Left cardiac atrium (tissue), 4 donors: ENCODE results near the gene SPATS2. TPM values are rescaled to one million over a fixed set of nuclear protein-coding genes. Genes with fewer than 3 reads are reported as not detected.
A peak's percentile ranks its signal among the peaks of the same experiment; 100 is the strongest.

ENCODE experiments used
- ATAC-seq, 2 donors: fragments of 200-7000 bp; cut with Tn5 transposase; one replicate each; pipeline ENCODE4 v1.9.1; 2020; ENCODE audit warnings: mild to moderate bottlenecking in 2 of 2, moderate library complexity in 2 of 2
- DNase-seq: peaks from one replicate; pipeline ENCODE4 v3.0.0-alpha.2; 2020
- intact Hi-C, 2 donors: fragments of 100-400 bp; cut with DNase I; formaldehyde crosslinking; loops; one replicate each; pipeline versions ENCODE4 v1.14.1 to v1.15.1; 2022 to 2023
- total RNA-seq, 2 donors: library from RNA; stranded (reverse); fragmentation: NEBNext Ultra II Directional; extraction: Animal tissue kit (Norgen Biotek cat#: 25700); gene quantifications; one replicate each; pipeline ENCODE4 v1.2.1, GENCODE V29; 2021
- donor health status: DM: no; HTN: yes; CAD: no.
- donor health status: DM: no; HTN: yes; CAD: no; lungs with severe emphysema.
- donor health status: DM: yes; HTN: yes; CAD: no.
- donor health status: Dilated cardiomyopathy.

SPATS2 gene
- total RNA-seq, 2 donors from 2014 or later: 7.6 to 10.5 TPM

DNA sequence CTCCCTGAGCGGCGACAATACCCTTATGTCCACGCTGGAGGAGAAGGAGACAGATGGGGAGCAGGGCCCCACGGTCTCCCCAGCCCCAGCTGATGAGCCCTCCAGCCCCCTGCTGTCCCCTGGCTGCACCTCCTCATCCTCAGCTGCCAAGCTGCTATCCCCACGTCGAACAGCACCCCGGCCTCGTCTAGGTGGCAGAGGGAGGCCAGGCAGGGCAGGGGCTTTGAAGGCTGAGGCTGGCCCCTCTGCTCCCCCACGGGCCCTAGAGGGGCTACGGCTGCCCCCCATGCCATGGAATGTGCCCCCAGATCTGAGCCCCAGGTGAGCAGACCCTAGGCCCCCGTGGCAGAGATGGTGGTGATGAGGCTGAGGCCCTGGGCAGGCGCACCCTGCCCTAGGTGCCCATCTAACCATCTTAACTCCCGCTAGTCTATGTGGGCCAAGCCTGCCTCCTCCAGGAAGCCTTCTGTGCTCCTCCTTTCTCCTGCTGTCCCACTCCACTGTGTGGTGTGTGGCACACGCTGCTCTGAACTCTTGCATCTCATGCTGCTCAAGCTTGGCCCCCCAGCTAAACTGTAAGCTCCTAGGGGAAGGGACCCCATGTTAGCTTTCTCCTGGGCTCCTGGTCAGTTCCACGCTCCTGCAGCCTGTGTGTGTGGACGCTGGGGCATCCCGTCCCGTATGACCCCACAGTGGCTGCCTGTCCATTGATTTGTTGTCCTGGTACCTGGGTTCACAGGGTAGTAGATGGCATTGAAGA, 188.5 kb downstream of the SPATS2 start:
- no peak for ATAC-seq
- DNase-seq: peak; percentile 5
- intact Hi-C loops: no loop called here

DNA sequence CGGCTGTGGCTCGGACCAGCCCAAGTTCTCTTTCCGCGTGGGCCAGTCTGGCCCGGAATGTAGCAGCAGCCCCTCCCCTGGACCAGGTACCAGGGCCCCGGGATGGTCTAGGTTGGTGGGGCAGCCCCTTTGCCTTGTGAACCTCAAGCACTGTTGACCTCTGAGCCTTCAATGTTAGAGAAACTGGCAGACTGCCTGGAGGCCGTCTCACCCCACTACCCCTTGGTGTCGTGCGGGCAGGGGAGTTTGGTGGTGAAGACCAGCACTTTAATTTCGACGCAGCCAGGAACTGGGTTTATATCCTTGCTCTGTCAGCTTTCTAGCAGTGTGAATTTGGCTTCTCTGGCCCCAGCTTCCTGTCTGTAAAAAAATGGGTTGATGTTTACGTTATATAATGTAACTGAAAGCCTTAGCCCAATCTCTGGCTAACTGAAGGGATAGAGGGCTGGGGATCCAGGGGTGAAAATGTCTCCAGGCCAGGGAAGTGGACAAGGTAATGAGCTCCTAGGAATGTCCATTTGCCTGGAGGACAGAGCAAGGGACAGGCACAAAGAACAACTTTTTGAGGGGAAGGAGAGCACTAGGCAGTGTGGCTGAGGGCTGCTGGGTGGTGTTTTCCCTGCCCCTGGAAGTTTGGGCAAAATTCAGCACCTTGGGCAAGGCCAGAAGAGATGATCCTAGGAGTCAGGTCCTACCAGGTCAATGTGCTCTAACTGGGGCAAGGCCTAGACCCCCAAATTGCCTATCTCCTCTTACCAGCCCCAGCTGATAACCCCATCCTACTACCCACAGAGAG, 189.3 kb downstream of the SPATS2 start:
- ATAC-seq (no peak), DNase-seq (peak; percentile 5)
- intact Hi-C loops: no loop called here

GRCh38 chr12:49557187-49557916, 190.1 kb downstream of the SPATS2 start:
- ATAC-seq (no peak), DNase-seq (peak; percentile 11)
- intact Hi-C loops: no loop called here

DNA sequence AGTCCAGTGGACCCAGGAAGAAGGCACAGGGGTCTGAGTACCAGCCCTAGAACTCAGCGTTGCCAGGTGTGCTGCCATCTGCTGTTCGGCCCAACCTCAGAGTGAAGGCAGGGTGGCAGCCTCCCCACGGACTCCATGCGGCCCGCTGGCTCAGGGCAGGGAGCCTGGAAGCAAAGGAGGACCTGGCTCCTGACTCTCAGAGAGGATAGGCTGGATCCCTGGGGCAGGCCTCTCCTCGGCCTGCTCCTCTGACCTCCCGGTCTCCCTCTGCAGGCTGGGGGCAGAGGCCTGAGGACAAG, 190.6 kb downstream of the SPATS2 start:
- intact Hi-C loops: no loop called here
- ATAC-seq: no peak
- no peak for DNase-seq

- DNase-seq (no peak), ATAC-seq (no peak)
- intact Hi-C loops: no loop called here
Observed at GRCh38 chr12:49558526-49558925, 191.3 kb downstream of the SPATS2 start.

GRCh38 chr12:49559011-49559675, 191.9 kb downstream of the SPATS2 start:
- DNase-seq: no peak

GRCh38 chr12:49560695-49561094, 193.4 kb downstream of the SPATS2 start:
- ATAC-seq (no peak), DNase-seq (no peak)
- intact Hi-C loops: no loop called here

More at GRCh38 chr12:49559011-49559675, 191.9 kb downstream of the SPATS2 start:
- ATAC-seq: no peak
- intact Hi-C loops: no loop called here

DNA sequence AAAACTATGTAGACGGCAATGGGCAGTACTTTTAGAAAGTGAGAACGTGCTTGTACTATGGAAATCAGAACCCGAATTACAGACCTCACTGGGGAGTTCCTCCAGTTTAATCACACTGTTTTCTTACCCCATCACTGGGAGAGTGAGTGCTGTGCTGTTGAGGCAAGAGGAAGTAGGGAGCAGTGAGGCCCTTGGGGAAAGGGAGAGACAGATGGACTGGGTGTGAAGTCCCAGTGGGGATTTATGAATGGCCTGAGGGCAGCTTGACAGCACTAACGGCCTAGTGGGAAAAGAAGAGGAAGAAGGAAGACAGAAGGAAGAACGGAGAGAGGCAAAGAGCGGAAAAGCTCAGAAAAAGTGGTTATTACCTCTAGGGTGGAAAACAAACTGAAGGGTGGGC, 195.0 kb downstream of the SPATS2 start:
- ATAC-seq: no peak
- no peak for DNase-seq
- intact Hi-C loops: no loop called here

DNA sequence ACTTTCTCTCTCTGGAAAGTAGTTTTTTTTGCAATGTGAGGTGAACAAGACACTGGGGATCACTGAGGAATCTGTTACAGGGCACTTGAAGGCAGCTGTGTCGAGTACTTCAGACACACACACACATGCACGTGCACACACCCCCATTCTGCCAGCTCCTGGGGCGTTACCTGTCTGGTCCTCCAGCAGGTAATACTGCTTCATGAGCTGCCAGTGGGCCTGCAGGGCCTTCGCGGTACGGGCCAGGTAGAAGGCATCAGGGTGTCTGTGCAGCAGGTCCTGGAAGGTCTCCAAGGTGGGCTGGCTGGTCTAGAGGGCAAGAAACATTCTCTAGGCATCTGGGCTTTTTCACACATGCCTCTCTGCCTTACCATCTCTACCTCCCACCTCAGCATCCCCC, 195.6 kb downstream of the SPATS2 start:
- ATAC-seq: no peak
- intact Hi-C loops: no loop called here
- DNase-seq: peak; percentile 17

DNA sequence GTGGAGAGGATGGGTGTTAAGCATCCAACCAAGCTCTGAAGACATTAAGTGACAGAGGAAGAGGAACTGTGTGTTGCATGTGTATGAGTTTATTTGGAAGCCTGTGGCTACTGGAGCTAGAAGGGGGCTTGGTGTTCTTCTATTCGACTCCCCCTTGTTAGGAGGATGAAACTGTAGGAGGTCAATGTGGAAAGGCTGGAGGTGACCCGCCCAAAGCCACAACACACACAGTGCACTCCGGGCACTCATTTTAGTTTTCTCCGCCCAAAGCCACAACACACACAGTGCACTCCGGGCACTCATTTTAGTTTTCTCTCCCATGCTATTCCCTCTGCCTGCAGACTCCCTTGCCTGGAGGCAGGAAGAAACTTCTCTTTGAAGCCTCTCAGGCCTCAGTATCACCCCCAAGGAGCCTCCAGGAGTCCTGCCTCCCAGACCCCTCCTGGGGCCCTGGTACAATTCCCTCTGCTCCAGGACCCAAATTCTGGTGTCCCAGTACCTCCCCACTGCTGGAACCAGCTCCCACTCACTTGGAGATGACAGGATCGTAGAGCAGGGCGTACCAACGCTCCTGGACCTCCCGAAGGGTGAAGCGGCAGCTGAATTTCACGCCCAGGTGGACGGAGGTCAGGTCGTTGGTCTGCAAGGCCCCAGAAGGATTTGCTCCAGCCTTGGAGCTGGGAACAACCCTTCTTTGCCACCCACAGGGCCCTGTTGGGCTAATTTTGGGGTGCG, 196.9 kb downstream of the SPATS2 start:
- DNase-seq: peak; percentile 4

DNA sequence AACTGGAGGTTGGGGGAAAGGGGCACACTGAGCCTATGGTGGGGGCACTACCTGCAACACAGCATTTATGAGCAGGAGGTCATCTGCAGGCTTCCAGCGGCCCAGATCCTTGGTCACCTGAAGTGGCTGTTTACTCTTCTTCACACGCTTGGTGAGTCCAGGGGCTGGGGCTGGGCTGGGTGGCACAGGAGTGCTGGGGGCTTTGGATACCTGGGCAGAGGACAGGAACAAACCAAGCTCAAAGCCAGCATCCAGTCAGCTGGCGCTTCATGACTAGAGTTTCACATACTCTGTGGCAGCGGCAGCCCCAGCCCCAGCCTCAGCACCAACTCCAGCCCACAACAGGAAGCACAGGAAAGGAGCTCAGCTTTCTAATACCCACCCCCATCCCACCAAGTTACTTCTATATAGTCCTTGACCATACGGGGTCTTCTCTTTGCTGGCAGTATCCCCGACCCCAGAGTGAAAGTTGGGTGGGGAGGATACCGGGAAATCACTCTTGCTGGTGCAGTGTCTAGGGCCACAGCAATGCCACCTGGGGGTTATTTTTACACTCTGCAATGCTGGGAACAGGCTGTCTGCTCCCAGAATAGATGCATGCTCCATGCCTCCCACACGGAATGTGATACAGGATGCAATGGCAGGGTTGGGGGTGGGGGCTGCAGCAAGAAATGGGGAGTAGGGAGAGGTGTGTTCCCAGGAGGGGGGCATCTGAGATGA, 197.6 kb downstream of the SPATS2 start:
- ATAC-seq: peak; percentile 14 to 56
- peak; percentile 34 for DNase-seq
- intact Hi-C loops: no loop called here

More for the DNA sequence above, 196.9 kb downstream of the SPATS2 start:
- no peak for ATAC-seq
- intact Hi-C loops: no loop called here

DNA sequence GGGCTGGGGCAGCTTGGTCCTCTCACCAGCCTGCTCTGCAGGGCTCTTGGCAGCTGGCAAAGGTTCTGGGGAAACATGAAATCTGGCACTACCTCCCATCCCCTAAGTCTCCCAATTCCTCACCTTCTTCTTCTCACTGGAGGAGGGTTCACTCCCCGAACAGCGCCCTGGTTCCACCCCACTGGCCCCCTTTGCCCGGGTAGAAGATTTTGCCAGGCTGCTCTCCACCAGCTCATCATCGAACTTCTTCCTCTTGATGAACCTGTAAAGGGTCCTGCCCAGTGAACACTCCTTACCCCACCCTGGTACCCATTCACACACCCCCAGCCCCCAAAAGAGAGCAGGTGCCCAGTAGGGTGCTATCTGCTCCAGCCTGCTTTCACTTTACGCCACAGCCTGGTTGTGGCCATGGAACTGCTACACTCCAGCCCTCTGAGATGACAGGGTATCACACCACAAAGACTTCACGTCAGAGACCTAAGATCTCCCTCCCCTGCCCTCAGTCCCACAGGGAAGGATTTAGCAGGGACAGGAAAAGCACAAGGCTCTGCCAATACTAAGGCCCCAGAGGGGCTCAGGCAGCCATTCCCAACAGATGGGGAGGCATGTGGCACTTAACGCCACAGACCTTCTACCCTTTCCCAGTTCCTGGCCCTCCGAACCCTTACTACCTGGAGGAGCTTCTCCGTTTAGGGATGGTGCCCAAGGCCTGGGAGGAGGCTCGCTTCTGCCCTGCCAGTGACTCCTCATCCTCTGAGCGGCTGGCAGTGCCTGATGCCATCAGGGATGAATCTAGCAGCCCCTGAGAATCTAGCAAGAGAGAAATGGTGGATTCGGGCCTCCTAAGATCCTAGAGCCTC, 198.4 kb downstream of the SPATS2 start:
- intact Hi-C loops: no loop called here
- DNase-seq (peak; percentile 18), ATAC-seq (no peak)

GRCh38 chr12:49566361-49566760, 199.1 kb downstream of the SPATS2 start:
- ATAC-seq (no peak), DNase-seq (peak; percentile 19)
- intact Hi-C loops: no loop called here

GRCh38 chr12:49567302-49567610, 200.0 kb downstream of the SPATS2 start:
- intact Hi-C loops: no loop called here
- DNase-seq (no peak), ATAC-seq (peak; percentile 3 to 7)

DNA sequence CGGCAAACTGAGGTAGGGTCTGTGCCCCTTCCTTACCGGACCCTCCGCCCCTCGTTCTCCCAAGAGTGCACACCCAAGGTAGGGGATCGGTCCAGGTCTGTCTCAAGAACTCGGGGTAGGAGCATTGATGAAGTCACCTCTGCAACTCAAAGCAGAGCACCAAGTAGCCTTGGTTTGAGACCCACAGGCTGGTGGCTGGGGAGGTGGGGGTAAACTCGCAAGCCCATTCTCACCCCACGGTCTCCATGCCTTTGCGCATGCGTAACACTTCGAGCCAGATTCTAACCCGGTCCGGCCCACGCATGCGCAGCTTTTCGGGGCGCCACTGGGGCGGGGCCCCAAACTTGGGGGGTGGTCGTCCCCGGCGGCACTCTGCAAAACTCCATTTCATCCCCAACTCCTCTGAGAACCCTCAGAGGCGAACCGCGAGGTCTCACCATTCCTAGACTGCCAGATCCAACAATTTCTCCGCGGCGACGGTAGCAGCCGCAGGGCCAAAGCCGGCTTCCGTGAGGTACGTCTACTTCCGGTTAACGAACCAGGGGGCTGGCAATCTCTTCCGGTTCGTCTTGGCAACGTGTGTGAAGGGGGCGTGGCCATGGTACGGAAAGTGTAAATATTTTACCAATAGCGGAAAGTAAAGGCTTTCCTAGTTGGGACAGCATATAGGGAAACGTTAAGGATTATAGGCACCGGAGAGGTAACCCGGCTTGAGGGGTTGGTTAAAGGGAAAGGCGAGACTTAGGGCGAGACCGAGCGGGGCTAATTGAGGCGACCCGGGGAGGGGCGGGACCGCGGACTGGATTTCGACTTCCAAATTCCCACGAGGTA, 200.6 kb downstream of the SPATS2 start, which contains the start of gene MCRS1:
Gene MCRS1, minus strand, starts transcription at position 532 of the 831 bp plus-strand sequence. CDS start 1,411 bp downstream, outside the sequence.
- ATAC-seq (peak; percentile 89 to 92), DNase-seq (peak; percentile 91)
- intact Hi-C loops: no loop called here

DNA sequence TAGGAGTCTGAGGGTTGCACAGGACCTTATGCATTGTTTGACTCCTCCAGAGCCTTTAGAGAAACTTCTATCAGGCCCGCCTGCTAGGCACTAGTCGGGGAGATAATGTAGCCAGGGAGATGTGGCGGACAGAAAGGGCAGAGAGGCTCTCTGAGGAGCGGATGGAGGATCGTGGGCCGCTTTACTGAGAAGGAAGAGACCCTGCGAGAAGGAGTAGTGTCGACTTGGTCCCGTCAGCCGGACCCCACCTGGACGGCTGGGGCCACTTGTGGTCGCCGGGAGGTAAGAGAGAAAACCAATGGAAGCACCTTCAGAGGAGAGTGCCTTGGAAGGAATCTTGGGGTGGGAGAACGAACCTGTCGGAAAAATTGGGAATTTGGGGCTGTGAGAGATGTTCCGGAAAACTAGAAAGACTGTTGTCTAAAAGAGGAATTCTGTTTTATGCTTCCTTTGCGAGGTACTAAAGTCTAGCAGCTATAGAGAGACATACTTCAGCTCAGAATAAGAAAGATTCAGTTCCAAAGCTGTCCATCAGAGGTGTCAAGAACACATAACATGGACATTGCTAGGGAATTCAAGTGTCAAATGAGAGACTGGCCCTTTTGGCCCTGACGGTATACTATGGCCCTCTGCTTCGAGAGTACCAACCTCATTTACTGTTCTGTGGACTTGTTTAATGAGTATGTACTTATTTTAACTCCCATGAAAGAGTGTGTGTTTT, 201.3 kb downstream of the SPATS2 start:
- intact Hi-C loops: no loop called here
- ATAC-seq: peak in 1 of 2 donors; percentile 8
- DNase-seq: peak; percentile 20
